Heart right ventricle (tissue), 16 donors: ENCODE results near the gene SETD1B. TPM values are rescaled to one million over a fixed set of nuclear protein-coding genes. Genes with fewer than 3 reads are reported as not detected.

Experiments used
- ATAC-seq, 8 donors: fragments of 200-7000 bp; cut with Tn5 transposase; one replicate each; pipeline ENCODE4 v1.9.1; 2020; ENCODE audit warnings: mild to moderate bottlenecking in 8 of 8, moderate library complexity in 8 of 8, moderate number of reproducible peaks in 1 of 8
- DNase-seq, 2 donors: peaks; one replicate each; pipeline ENCODE4 v3.0.0-alpha.2; 2020
- H3K27ac ChIP-seq, 10 donors: fragments of 200-600 bp; sonication (generic) in 2 of 10; one replicate each; pipeline versions ENCODE4 v1.5.0 to v1.8.0; 2020 to 2022; ENCODE audit warnings: mild to moderate bottlenecking in 3 of 10
- H3K27me3 ChIP-seq, 7 donors: fragments of 200-600 bp; one replicate each; pipeline ENCODE4 v1.8.0; 2021 to 2022; ENCODE audit warnings: mild to moderate bottlenecking in 2 of 7
- H3K36me3 ChIP-seq, 9 donors: fragments of 200-600 bp; sonication (generic) in 1 of 9; one replicate each; pipeline versions ENCODE4 v1.5.0 to v1.8.0; 2020 to 2022; ENCODE audit warnings: mild to moderate bottlenecking in 2 of 9
- H3K4me1 ChIP-seq, 9 donors: fragments of 200-600 bp; sonication (generic) in 1 of 9; one replicate each; pipeline versions ENCODE4 v1.5.0 to v1.8.0; 2020 to 2022; ENCODE audit warnings: mild to moderate bottlenecking in 4 of 9
- H3K4me3 ChIP-seq, 10 donors: fragments of 200-600 bp; sonication (generic) in 2 of 10; one replicate each; pipeline versions ENCODE4 v1.5.0 to v1.8.0; 2020 to 2022; ENCODE audit warnings: mild to moderate bottlenecking in 7 of 10, moderate library complexity in 2 of 10
- H3K9me3 ChIP-seq, 11 donors: fragments of 200-600 bp in 10 of 11; sonication (generic) in 2 of 11; one replicate each; pipeline versions ENCODE4 v1.5.0 to v1.8.0; 2013 to 2022; ENCODE audit warnings: mild to moderate bottlenecking in 2 of 11, control low read depth in 1 of 11, moderate library complexity in 1 of 11
- CTCF ChIP-seq, 9 donors: fragments of 200-600 bp; sonication (generic) in 2 of 9; IDR thresholded peaks; one replicate each; pipeline versions ENCODE4 v1.5.0 to v1.8.0; 2021 to 2022; ENCODE audit warnings: antibody characterized with exemption in 9 of 9, mild to moderate bottlenecking in 5 of 9, moderate library complexity in 1 of 9
- WGBS, 2 donors: extraction: QIAGEN DNeasy Blood & Tissue Kit; methylation state at CpG; one replicate each; pipeline ENCODE4 v1.1.7; 2013; ENCODE audit warnings: inconsistent platforms in 1 of 2; 5-methylcytosine and 5-hydroxymethylcytosine counted together
- intact Hi-C, 10 donors: fragments of 100-400 bp; cut with DNase I; formaldehyde crosslinking; loops; one replicate each; pipeline versions ENCODE4 v1.11.1 to v1.14.2; 2022
- polyA plus RNA-seq, 2 donors: library from polyadenylated mRNA; stranded (reverse); fragments of 200-250 nt; gene quantifications; one replicate each; pipeline ENCODE4 v1.2.3, GENCODE V29; 2013
- total RNA-seq, 10 donors: library from RNA; stranded (reverse); fragmentation: NEBNext Ultra II Directional in 3 of 10; extraction: Animal tissue kit (Norgen Biotek cat#: 25700) in 3 of 10; gene quantifications; one replicate each; pipeline versions ENCODE4 v1.2.1 to v1.2.4, GENCODE V29; 2021 to 2023
- donor health status: Arrhythmogenic right ventricular cardiomyopathy.
- donor health status: ischemic (EF 13 %, LVEDD 7.1; RV severe dilation, severe dysfunction).
- donor health status: healthy with polysubstance abuse.
- donor health status: DM: no; HTN: yes; CAD: no.
- donor health status: DM: no; HTN: no; CAD: no.
- donor health status: ischemic (EF 25% LVEDD 6.9; RV normal size, moderate dysfunction).
- donor health status: ischemic (EF 25% LVEDD 5.7; RV mildly dilated, moderate dysfunction).
- donor health status: healthy.
- donor health status: DM: yes; HTN: yes; CAD: no.
- donor health status: Ischemic cardiomyopathy.
- donor health status: ischemic (EF 35%, LVEDD 5.7; RV mildly dilated, moderate dysfunction).
- donor health status: nonischemic (EF 11% LVEDD 7.7; RV severe dilation, severe dysfunction).
- donor health status: DM: yes; HTN: yes; CAD: no.
- donor health status: PGD.
- donor health status: ischemic (EF 29% LVEDD 5.4; RV normal size, mild dysfunction).
- donor health status: nonischemic (EF 23%, LVEDD 6.1; RV moderate dilation, normal function).

Gene SETD1B
- total and polyA plus RNA-seq, 12 donors = 2.8 to 14.8 (median 11.2) TPM

DNA sequence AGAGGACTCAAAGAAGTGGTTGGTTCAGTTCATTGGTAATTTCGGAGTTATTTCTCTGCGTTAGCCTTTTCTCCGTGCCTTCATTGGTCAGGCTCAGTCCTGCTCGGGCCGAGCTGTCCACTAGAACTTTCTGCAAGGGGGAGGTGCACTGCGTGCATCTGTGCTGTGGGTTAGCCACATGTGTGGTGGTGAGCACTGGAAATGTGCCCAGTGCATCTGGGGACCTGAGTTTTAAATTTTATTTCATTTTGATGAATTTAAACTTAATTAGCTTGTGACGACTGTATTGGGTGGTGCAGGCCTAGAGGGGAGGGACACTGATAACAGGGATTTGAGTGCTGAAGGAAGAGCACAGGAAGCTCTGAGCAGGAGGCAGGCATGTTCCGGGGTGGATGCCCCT is 24.5 kb downstream of the SETD1B start:
- 95 to 96% methylated on average over 8 of the region's 8 CpGs for WGBS, 2 donors
- Histone ChIP-seq H3K9me3 (no peaks in the 10 kb centered on the region), H3K27me3 (no peaks in the 10 kb centered on the region), H3K4me3 (no peak overlapping the region), H3K4me1 (peaks cover 0 to 12% (median 6%) of the 10 kb centered on the region in 9 donors), H3K27ac (no peak overlapping the region), H3K36me3 (peaks cover 0 to 96% (median 57%) of the 10 kb centered on the region in 9 donors)
- no peak for DNase-seq
- ATAC-seq = no peak
- intact Hi-C loops = no loop called here
- TF ChIP-seq CTCF (IDR thresholded peaks at IDR 0.05) = no peak

DNA sequence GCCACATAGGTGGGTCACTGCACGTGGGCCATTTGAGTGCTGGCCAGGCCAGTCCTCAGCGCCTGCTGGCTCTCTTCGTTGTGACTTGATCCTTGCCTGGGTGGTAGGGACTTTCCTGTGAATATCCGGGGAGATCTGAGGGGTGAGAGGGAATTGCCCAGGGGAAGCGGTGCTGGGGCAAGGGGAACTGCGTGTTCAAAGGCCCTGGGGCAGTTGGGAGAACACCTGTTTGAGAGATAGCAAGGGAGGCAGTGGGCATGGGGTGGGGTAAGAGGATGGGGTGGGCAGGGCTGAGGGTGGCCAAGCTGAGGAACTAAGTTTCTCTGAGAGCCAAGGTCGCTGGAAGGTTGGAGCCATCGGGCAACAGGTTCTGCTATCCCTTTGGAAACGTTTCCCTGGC is 25.0 kb downstream of the SETD1B start:
- WGBS, 2 donors = 76 to 85% methylated on average over 9 of the region's 9 CpGs
- Histone ChIP-seq H3K4me3 (no peak overlapping the region), H3K9me3 (no peaks in the 10 kb centered on the region), H3K27ac (peak overlapping the region in 3 of 10 donors; percentile 5 to 57 (median 39)), H3K4me1 (peaks cover 0 to 12% (median 6%) of the 10 kb centered on the region in 9 donors), H3K36me3 (peaks cover 0 to 91% (median 52%) of the 10 kb centered on the region in 9 donors), H3K27me3 (no peaks in the 10 kb centered on the region)
- intact Hi-C loops = no loop called here
- TF ChIP-seq CTCF (IDR thresholded peaks at IDR 0.05) = no peak
- DNase-seq (no peak), ATAC-seq (no peak)

DNA sequence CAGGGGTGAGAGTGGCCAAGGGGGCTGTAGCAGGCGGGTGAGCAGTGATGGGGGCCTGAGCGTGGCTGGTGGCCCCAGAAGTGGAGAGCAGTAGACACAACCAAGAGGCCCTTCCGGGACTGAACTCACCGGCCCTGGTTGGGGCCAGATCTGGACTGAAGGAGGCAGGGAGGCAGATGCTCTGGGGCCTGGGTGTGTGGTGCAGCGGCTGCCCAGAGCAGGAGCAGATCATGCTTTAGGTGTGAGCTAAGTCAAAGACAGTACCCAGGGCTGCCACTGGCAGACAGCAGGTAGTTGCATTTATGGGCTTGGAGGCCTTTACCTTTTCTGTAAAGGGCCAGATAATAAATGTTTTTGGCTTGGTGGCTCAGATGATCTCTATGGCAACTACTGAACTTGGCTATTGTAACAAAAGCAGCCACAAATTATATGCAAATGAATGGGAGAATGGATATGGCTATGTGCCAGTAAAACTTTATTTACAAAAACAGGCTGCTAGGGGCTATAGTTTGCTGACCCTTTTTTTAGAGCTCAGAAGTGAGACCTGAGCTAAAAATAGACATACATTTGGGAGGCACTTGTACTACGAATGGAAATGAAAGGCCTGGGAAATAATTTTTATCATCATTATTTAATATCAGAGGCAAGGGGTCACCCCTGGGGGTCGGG is 25.6 kb downstream of the SETD1B start:
- DNase-seq (no peak), ATAC-seq (peak in 2 of 8 donors; percentile 10 to 30)
- 64 to 71% methylated on average over 7 of the region's 7 CpGs for WGBS, 2 donors
- Histone ChIP-seq H3K36me3 (peaks cover 0 to 85% (median 52%) of the 10 kb centered on the region in 9 donors), H3K9me3 (no peaks in the 10 kb centered on the region), H3K27me3 (no peaks in the 10 kb centered on the region), H3K27ac (peak overlapping the region in 4 of 10 donors; percentile 5 to 65 (median 48)), H3K4me3 (no peak overlapping the region), H3K4me1 (peaks cover 0 to 12% (median 6%) of the 10 kb centered on the region in 9 donors)
- intact Hi-C loops = no loop called here
- TF ChIP-seq CTCF (IDR thresholded peaks at IDR 0.05) = no peak

DNA sequence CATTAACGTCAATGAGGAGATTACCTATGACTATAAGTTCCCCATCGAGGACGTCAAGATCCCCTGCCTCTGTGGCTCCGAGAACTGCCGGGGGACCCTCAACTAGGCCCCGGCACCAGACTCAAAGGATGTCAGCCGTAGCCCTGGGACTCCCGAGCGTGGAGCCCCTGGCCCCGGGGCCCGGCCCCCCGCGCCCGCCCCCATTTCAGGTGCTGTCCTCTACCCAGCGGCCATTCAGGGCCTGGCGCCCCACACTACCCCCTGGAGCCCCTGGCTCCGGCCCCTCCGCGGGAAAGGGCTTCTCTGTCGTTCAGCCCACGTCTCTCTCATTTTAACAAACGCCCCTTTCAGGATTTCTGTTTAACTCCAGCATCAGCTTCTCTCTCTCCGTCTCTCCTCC is 26.3 kb downstream of the SETD1B start:
- DNase-seq (no peak), ATAC-seq (no peak)
- Histone ChIP-seq H3K9me3 (no peaks in the 10 kb centered on the region), H3K4me3 (no peak overlapping the region), H3K4me1 (peaks cover 0 to 12% (median 6%) of the 10 kb centered on the region in 9 donors), H3K36me3 (peaks cover 0 to 78% (median 52%) of the 10 kb centered on the region in 9 donors), H3K27ac (peak overlapping the region in 2 of 10 donors; percentile 57 to 65), H3K27me3 (no peaks in the 10 kb centered on the region)
- intact Hi-C loops = loop anchor here in 1 of 10 donors (10.0 kb wide), 1 partner anchor 55 kb away; the partner anchor contains the start of gene PSMD9
- 90% methylated on average over 23 of the region's 23 CpGs for WGBS, 2 donors
- TF ChIP-seq CTCF (IDR thresholded peaks at IDR 0.05) = no peak
